ENCODE measurements around the gene TNFSF4. TPM values are rescaled to one million over a fixed set of nuclear protein-coding genes. Genes with fewer than 3 reads are reported as not detected.
"Not testable (repeated sequence)": the region's sequence is repeated elsewhere in the genome, so short reads cannot be mapped to it uniquely, and the experiment has no call there.

The TNFSF4 gene
- polyA plus RNA-seq, 5 donors = 1.8 to 2.8 (median 2.6) TPM

GRCh38 chr1:173164686-173165085 is 42.4 kb downstream of the TNFSF4 start:
- no peak for DNase-seq

- DNase-seq = no peak
These were observed 43.0 kb downstream of the TNFSF4 start for GRCh38 chr1:173164178-173164577.

GRCh38 chr1:173163222-173163621 is 43.9 kb downstream of the TNFSF4 start:
- no peak for DNase-seq

GRCh38 chr1:173162601-173163000 is 44.5 kb downstream of the TNFSF4 start:
- DNase-seq = no peak

DNA sequence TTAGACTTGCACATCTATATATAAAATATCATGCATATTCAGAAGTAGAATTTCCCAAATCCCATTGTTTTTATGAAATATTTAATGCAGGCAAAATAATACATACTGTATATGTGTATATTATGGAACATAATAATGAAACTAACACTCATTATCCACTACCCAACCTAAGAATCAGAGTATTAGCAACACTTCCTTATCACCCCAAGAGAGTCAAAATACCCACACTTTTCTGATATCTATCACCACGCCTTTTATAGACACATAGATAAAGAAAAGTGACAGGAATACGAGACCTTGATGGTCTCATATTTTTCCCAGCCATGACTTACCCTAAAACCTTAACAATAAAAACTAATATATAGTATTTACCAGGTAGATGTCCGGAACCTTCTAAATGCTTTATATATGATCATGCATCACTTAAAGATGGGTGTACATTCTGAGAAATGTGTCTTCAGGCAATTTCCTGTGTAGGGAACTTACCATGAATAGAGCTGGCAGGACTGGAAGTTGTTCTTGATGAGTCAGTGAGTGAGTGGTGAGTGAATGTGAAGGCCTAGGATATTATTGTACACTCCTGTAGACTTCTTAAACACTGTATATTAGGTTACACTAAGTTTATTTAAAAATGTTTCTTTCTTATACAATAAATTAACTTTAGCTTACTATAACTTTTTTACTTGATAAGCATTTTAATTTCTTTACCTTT is 45.5 kb downstream of the TNFSF4 start:
- DNase-seq = no peak

DNA sequence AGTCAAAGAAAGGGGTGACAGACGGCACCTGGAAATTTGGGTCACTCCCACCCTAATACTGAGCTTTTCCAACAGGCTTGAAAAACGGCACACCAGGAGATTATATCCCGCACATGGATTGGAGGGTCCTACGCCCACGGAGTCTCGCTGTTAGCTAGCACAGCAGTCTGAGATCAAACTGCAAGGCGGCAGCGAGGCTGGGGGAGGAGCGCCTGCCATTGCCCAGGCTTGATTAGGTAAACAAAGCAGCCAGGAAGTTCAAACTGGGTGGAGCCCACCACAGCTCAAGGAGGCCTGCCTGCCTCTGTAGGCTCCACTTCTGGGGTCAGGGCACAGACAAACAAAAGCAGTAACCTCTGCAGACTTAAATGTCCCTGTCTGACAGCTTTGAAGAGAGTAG is 53.2 kb downstream of the TNFSF4 start:
- DNase-seq = not testable (repeated sequence)

DNA sequence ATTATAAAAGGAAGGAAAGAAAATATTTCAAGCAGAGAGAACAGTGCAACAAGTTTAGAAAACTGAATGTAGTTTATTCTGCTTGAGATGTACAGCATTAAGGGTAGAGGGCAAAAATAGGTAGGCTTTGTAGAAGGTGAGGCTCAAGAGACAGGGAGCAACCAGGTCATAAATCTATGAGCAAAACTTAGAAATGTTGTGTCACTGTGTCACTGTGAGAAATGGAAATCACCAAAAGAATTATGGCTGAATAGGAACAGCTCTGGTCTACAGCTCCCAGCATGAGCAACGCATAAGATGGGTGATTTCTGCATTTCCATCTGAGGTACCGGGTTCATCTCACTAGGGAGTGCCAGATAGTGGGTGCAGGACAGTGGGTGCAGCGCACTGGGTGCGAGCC is 53.6 kb downstream of the TNFSF4 start:
- DNase-seq = no peak

- no peak for DNase-seq
These were observed 54.5 kb downstream of the TNFSF4 start for GRCh38 chr1:173152598-173152997.

GRCh38 chr1:173150795-173151194 is 56.3 kb downstream of the TNFSF4 start:
- DNase-seq = no peak

DNA sequence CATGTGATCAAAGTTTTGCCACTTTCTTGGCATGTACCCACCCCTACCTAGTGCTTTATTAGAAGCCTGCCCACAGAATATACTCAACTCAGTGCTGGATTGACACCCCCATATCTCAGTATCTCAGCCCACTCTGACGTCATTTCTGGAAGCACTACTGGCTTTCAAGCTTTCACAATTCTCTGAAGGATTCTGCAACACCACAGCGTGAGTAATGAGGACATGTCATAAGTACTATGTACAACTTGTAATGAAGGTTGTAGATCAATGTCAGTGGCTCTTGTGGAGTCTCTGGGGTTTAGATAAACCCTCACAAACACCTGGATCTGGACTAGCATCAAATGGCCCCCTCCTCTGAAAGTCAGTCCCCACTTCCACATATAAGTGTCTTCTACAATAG is 57.2 kb downstream of the TNFSF4 start:
- no peak for DNase-seq

DNA sequence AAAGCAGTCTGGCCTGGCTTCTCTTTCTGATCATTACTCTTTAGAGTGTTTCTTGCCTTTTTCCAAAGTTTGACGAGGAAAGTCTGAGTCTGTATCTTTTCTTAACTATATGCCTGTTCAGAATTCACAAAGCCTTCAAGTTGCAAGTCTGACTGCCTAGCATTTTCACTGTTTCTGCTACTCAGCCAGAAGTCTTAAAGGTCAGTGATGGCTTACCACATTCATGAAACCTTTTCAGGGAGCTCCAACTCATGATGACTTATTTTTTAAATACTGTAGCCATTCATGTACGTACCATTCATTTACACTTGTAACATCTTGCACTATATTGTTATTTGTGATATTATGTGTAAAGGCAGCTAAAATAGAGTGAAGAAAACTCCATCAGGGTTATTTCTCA is 58.2 kb downstream of the TNFSF4 start:
- DNase-seq = no peak

DNA sequence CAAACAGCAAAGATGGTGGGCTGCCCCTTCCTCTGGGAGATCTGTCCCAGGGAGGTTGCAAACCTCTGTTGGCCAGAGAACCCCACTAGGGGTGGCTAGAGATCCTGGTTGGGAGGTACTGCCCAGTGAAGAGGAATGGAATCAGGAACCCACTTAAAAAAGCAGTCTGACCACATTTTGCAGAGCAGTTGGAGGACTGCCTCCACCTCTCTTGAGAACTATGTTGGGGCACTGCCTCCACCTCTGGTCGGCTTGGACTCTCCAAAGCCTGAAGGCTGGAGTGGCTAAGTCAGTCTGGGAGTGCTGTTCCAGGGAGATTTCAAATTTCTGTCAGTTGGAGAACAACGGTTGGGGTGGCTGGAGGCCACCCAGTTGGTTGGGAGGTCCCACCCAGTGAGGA is 58.6 kb downstream of the TNFSF4 start:
- DNase-seq = no peak

GRCh38 chr1:173140733-173141132 is 66.4 kb downstream of the TNFSF4 start:
- no peak for DNase-seq

- no peak for DNase-seq
These were observed 67.4 kb downstream of the TNFSF4 start for GRCh38 chr1:173139706-173140105.

- DNase-seq = no peak
These were observed 69.9 kb downstream of the TNFSF4 start for GRCh38 chr1:173137107-173137706.

- DNase-seq = no peak
These were observed 72.3 kb downstream of the TNFSF4 start for GRCh38 chr1:173134800-173135199.

- no peak for DNase-seq
These were observed 73.1 kb downstream of the TNFSF4 start for GRCh38 chr1:173134029-173134428.

Other genes with a start within 250 kb of the TNFSF4 start
- 1 to 10 TPM; 1.2 to 1.7 (median 1.6) TPM for gene TNFSF18, start 156.4 kb downstream of the TNFSF4 start, polyA plus RNA-seq (ENCODE audit: insufficient read depth in 1 of 5, insufficient read length in 5 of 5, low replicate concordance in 1 of 5)

Measured in right lung (tissue), 5 donors.